ENCODE results near the gene ROCK2. TPM values are rescaled to one million over a fixed set of nuclear protein-coding genes. Genes with fewer than 3 reads are reported as not detected.

Gene ROCK2
- total and polyA plus RNA-seq, 2 of the 13 experiments (the other 11 are each of a cell fraction or from before 2014, with no cell fraction given), result 38.1 to 119 TPM

GRCh38 chr2:11344342-11344955, at the start of gene ROCK2 (continued):
- 0 out of 2 replicates have a peak, but pooled peaks have one; percentile 64 for TF ChIP-seq HDAC2 (CRISPR knock-in tag; IDR thresholded peaks at IDR 0.05)
- no peak for TF ChIP-seq ZNF337 (CRISPR knock-in tag; IDR thresholded peaks at IDR 0.05; ENCODE audit: borderline replicate concordance, low read depth)
- TF ChIP-seq TEAD3 (CRISPR knock-in tag; optimal IDR thresholded peaks at IDR 0.05; ENCODE audit: borderline replicate concordance), result peak; percentile 68
- TF ChIP-seq ZNF746 (CRISPR knock-in tag; IDR thresholded peaks at IDR 0.05), result peak; percentile 89
- peak; percentile 67; the same call in 1 of the 2 replicates for TF ChIP-seq CCDC6 (CRISPR knock-in tag; IDR thresholded peaks at IDR 0.05)
- TF ChIP-seq ZNF260 (CRISPR knock-in tag; IDR thresholded peaks at IDR 0.05; ENCODE audit: borderline replicate concordance, low read depth), result no peak
- peak; percentile 46; the same call in 1 of the 2 replicates for TF ChIP-seq ZNF891 (CRISPR knock-in tag; IDR thresholded peaks at IDR 0.05)
- no peak for TF ChIP-seq MIER2 (CRISPR knock-in tag; IDR thresholded peaks at IDR 0.05)
- no peak for TF ChIP-seq HNF1B (CRISPR knock-in tag; IDR thresholded peaks at IDR 0.05)
- peak; percentile 48; the same call in 1 of the 2 replicates for TF ChIP-seq ERF (CRISPR knock-in tag; IDR thresholded peaks at IDR 0.05)
- TF ChIP-seq ZFYVE20 (CRISPR knock-in tag; IDR thresholded peaks at IDR 0.05; ENCODE audit: borderline replicate concordance, low read depth), result no peak
- TF ChIP-seq ZNF615 (CRISPR knock-in tag; IDR thresholded peaks at IDR 0.05; ENCODE audit: borderline replicate concordance), result no peak
- TF ChIP-seq ZBTB4 (CRISPR knock-in tag; IDR thresholded peaks at IDR 0.05; ENCODE audit: borderline replicate concordance), result no peak
- TF ChIP-seq ZNF720 (CRISPR knock-in tag; IDR thresholded peaks at IDR 0.05), result no peak
- TF ChIP-seq TFE3 (CRISPR knock-in tag; IDR thresholded peaks at IDR 0.05), result no peak
- TF ChIP-seq ZNF264 (CRISPR knock-in tag; IDR thresholded peaks at IDR 0.05), result no peak
- TF ChIP-seq ZNF44 (CRISPR knock-in tag; IDR thresholded peaks at IDR 0.05), result no peak
- TF ChIP-seq ZNF138 (CRISPR knock-in tag; IDR thresholded peaks at IDR 0.05; ENCODE audit: low read depth), result no peak; the same call in 1 of the 2 replicates
- TF ChIP-seq PREB (CRISPR knock-in tag; IDR thresholded peaks at IDR 0.05), result no peak
- TF ChIP-seq ZNF781 (CRISPR knock-in tag; IDR thresholded peaks at IDR 0.05; ENCODE audit: borderline replicate concordance, not compliant biosample characterization), result no peak
- peak; percentile 32; the same call in 1 of the 2 replicates for TF ChIP-seq DRAP1 (CRISPR knock-in tag; IDR thresholded peaks at IDR 0.05)
- no peak for TF ChIP-seq ZMYM2 (CRISPR knock-in tag; IDR thresholded peaks at IDR 0.05)
- TF ChIP-seq ZNF354B (CRISPR knock-in tag; IDR thresholded peaks at IDR 0.05), result no peak

Data from HepG2 (cell line).